Endodermal cell (in vitro differentiated cells): ENCODE measurements around the gene UNC45A. TPM values are rescaled to one million over a fixed set of nuclear protein-coding genes. Genes with fewer than 3 reads are reported as not detected.
"Not testable (repeated sequence)": the region's sequence is repeated elsewhere in the genome, so short reads cannot be mapped to it uniquely, and the experiment has no call there.

ENCODE experiments used
- DNase-seq: peaks from one replicate; pipeline ENCODE4 v3.0.0-alpha.2; 2017
- H3K27ac ChIP-seq: 2 replicates; pipeline ENCODE4 v1.5.1; 2013; ENCODE audit warnings: mild to moderate bottlenecking, low read depth, low read length, moderate library complexity
- H3K27me3 ChIP-seq: 2 replicates; pipeline ENCODE4 v1.6.1; 2013; ENCODE audit warnings: mild to moderate bottlenecking, low read length, moderate library complexity; ENCODE audit not compliant: insufficient read depth, control insufficient read depth, poor library complexity, severe bottlenecking
- H3K36me3 ChIP-seq: 2 replicates; pipeline ENCODE4 v1.7.0; 2013; ENCODE audit warnings: mild to moderate bottlenecking, low read length, moderate library complexity; ENCODE audit not compliant: control insufficient read depth, insufficient read depth
- H3K4me1 ChIP-seq: one replicate; pipeline ENCODE4 v1.7.0; 2013; ENCODE audit warnings: low read length; ENCODE audit not compliant: control insufficient read depth, insufficient read depth
- H3K4me3 ChIP-seq: 2 replicates; pipeline ENCODE4 v1.5.1; 2013; ENCODE audit warnings: mild to moderate bottlenecking, low read length, moderate library complexity
- H3K9ac ChIP-seq: 2 replicates; pipeline ENCODE4 v1.6.1; 2013; ENCODE audit warnings: mild to moderate bottlenecking, low read length, moderate library complexity; ENCODE audit not compliant: poor library complexity, severe bottlenecking; ENCODE audit errors: extremely low read depth
- H3K9me3 ChIP-seq: 2 replicates; pipeline ENCODE4 v1.6.1; 2013; ENCODE audit warnings: mild to moderate bottlenecking, low read length, moderate library complexity; ENCODE audit not compliant: control insufficient read depth
- H3K27ac Mint-ChIP-seq: 2 replicates; pipeline ENCODE4 v1.8.0; 2020; ENCODE audit warnings: mixed read lengths
- H3K27me3 Mint-ChIP-seq: 2 replicates; pipeline ENCODE4 v1.8.0; 2021; ENCODE audit warnings: mild to moderate bottlenecking, mixed read lengths; ENCODE audit not compliant: insufficient read depth
- H3K36me3 Mint-ChIP-seq: 2 replicates; pipeline ENCODE4 v1.8.0; 2020; ENCODE audit warnings: low read depth, mixed read lengths
- H3K4me1 Mint-ChIP-seq: 2 replicates; pipeline ENCODE4 v1.8.0; 2020; ENCODE audit warnings: mixed read lengths
- H3K4me3 Mint-ChIP-seq: 2 replicates; pipeline ENCODE4 v1.8.0; 2020; ENCODE audit warnings: mild to moderate bottlenecking, moderate library complexity, mixed read lengths
- H3K9me3 Mint-ChIP-seq: 2 replicates; pipeline ENCODE4 v1.8.0; 2020; ENCODE audit warnings: mild to moderate bottlenecking, mixed read lengths
- CTCF ChIP-seq: fragments of 200-600 bp; sonication (generic); conservative IDR thresholded peaks from 2 replicates; pipeline ENCODE4 v1.5.0; 2021; ENCODE audit warnings: antibody characterized with exemption, mild to moderate bottlenecking
- WGBS, 2 experiments: methylation state at CpG; one replicate each; pipeline versions ENCODE4 v1.1.5 to v1.1.7; 2013; ENCODE audit warnings: missing lambda C conversion rate in 2 of 2, mixed read lengths in 1 of 2; ENCODE audit not compliant: insufficient coverage in 1 of 2, insufficient read length in 1 of 2; 5-methylcytosine and 5-hydroxymethylcytosine counted together
- total RNA-seq, 2 donors: library from RNA; stranded (reverse); fragmentation: NEBNext Ultra II Directional in 1 of 2; extraction: Animal tissue kit (Norgen Biotek cat#: 25700) in 1 of 2; gene quantifications; 2 replicates in 1 of 2; 3 replicates in 1 of 2; pipeline ENCODE4 v1.2.1, GENCODE V29; 2021

Gene UNC45A
- total RNA-seq, 2 donors from 2014 or later = 92.5 to 96.6 TPM

- Histone ChIP-seq H3K4me1 (no peaks in the 10 kb centered on the region), H3K9ac (no peak overlapping the region), H3K27me3 (no peaks in the 10 kb centered on the region), H3K9me3 (no peaks in the 10 kb centered on the region), H3K36me3 (peaks cover 12% of the 10 kb centered on the region), H3K27ac (no peak overlapping the region), H3K4me3 (no peak overlapping the region)
- TF ChIP-seq CTCF = no peak
- 95 to 98% methylated on average over 20 to 29 of the region's 29 CpGs for WGBS, 2 experiments
- H3K36me3 Mint-ChIP-seq = peaks cover 40% of the 10 kb centered on the region
- no peaks in the 10 kb centered on the region for H3K4me1 Mint-ChIP-seq
- H3K4me3 Mint-ChIP-seq = no peak overlapping the region
- H3K27me3 Mint-ChIP-seq = no peaks in the 10 kb centered on the region
- no peak for DNase-seq
- H3K27ac Mint-ChIP-seq = no peak overlapping the region
- H3K9me3 Mint-ChIP-seq = no peaks in the 10 kb centered on the region
These were observed 42.4 kb upstream of the UNC45A start for GRCh38 chr15:90892498-90893174.

- Mint-ChIP-seq H3K4me3 (no peak overlapping the region), H3K4me1 (no peaks in the 10 kb centered on the region), H3K27ac (no peak overlapping the region), H3K27me3 (no peaks in the 10 kb centered on the region), H3K36me3 (peaks cover 37% of the 10 kb centered on the region), H3K9me3 (no peaks in the 10 kb centered on the region)
- no peaks in the 10 kb centered on the region for H3K4me1 ChIP-seq
- 93 to 94% methylated on average over 29 to 33 of the region's 33 CpGs for WGBS, 2 experiments
- peaks cover 12% of the 10 kb centered on the region for H3K36me3 ChIP-seq
- H3K4me3 ChIP-seq = no peak overlapping the region
- H3K9me3 ChIP-seq = no peaks in the 10 kb centered on the region
- no peaks in the 10 kb centered on the region for H3K27me3 ChIP-seq
- TF ChIP-seq CTCF = no peak
- no peak overlapping the region for H3K9ac ChIP-seq
- no peak overlapping the region for H3K27ac ChIP-seq
- DNase-seq = no peak
These were observed 41.7 kb upstream of the UNC45A start for GRCh38 chr15:90893175-90894090.

- Histone ChIP-seq H3K9me3 (no peaks in the 10 kb centered on the region), H3K36me3 (peaks cover 12% of the 10 kb centered on the region), H3K27me3 (no peaks in the 10 kb centered on the region), H3K9ac (no peak overlapping the region), H3K4me3 (no peak overlapping the region), H3K27ac (no peak overlapping the region), H3K4me1 (no peaks in the 10 kb centered on the region)
- Mint-ChIP-seq H3K4me1 (no peaks in the 10 kb centered on the region), H3K4me3 (no peak overlapping the region), H3K27ac (no peak overlapping the region), H3K27me3 (peaks cover 2% of the 10 kb centered on the region), H3K36me3 (peaks cover 33% of the 10 kb centered on the region), H3K9me3 (no peaks in the 10 kb centered on the region)
- TF ChIP-seq CTCF = peak; percentile 40
- peak; percentile 66 for DNase-seq
- 94% methylated on average over 6 to 10 of the region's 10 CpGs for WGBS, 2 experiments
These were observed 39.4 kb upstream of the UNC45A start for GRCh38 chr15:90895571-90896117.

- H3K27ac ChIP-seq, H3K4me3 Mint-ChIP-seq, H3K27ac Mint-ChIP-seq, H3K27me3 Mint-ChIP-seq, H3K9ac ChIP-seq, H3K27me3 ChIP-seq, H3K4me1 ChIP-seq, H3K9me3 ChIP-seq, H3K4me3 ChIP-seq, H3K9me3 Mint-ChIP-seq, DNase-seq: not testable (repeated sequence)
- H3K4me1 Mint-ChIP-seq = peaks cover 10% of the 10 kb centered on the region
- peaks cover 29% of the 10 kb centered on the region for H3K36me3 Mint-ChIP-seq
- WGBS, 2 experiments = 96 to 97% methylated on average over 11 to 13 of the region's 14 CpGs
- H3K36me3 ChIP-seq = peaks cover 12% of the 10 kb centered on the region
These were observed 37.9 kb upstream of the UNC45A start for GRCh38 chr15:90897131-90897655.
